Upper lobe of left lung (tissue), 4 donors: Measurements from ENCODE around the gene ARSD.

Source experiments
- POLR2A ChIP-seq, 4 donors: fragments of 450-650 bp; IDR thresholded peaks; one replicate each; pipeline ENCODE4 v1.5.1; 2016 to 2017; ENCODE audit warnings: antibody characterized with exemption in 4 of 4, mild to moderate bottlenecking in 2 of 4
- POLR2AphosphoS5 ChIP-seq, 2 donors: sonication (generic); formaldehyde crosslinking; IDR thresholded peaks; one replicate each; pipeline ENCODE4 v1.5.1; 2017; ENCODE audit warnings: antibody characterized with exemption in 2 of 2
- TF ChIP-seq, protein P1 (sequence below), 6 experiments: fragments of 450-650 bp in 4 of 6; fragments of 200-600 bp in 2 of 6; sonication (generic) in 2 of 6; IDR thresholded peaks; one replicate each; pipeline ENCODE4 v1.5.1; 2016 to 2019; ENCODE audit warnings: antibody characterized with exemption in 6 of 6

DNA sequence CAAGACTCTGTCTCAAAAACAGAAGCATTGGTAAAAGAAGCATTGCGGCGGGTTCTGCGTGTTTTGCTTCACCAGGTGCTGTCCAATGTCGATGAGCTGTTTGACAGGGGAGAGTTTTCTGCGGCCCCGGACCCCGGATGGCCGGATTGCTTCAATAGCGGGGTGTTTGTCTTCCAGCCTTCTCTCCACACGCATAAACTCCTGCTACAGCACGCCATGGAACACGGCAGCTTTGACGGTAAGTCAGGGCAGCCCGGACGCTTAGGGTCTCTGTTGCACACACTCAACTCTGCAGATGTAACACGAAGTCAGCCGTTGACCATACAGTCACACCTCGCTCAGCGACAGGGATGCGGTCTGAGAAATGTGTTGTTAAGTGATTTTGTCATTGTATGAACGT lies 74.2 kb downstream of the ARSD start:
- TF ChIP-seq, protein P1, sequence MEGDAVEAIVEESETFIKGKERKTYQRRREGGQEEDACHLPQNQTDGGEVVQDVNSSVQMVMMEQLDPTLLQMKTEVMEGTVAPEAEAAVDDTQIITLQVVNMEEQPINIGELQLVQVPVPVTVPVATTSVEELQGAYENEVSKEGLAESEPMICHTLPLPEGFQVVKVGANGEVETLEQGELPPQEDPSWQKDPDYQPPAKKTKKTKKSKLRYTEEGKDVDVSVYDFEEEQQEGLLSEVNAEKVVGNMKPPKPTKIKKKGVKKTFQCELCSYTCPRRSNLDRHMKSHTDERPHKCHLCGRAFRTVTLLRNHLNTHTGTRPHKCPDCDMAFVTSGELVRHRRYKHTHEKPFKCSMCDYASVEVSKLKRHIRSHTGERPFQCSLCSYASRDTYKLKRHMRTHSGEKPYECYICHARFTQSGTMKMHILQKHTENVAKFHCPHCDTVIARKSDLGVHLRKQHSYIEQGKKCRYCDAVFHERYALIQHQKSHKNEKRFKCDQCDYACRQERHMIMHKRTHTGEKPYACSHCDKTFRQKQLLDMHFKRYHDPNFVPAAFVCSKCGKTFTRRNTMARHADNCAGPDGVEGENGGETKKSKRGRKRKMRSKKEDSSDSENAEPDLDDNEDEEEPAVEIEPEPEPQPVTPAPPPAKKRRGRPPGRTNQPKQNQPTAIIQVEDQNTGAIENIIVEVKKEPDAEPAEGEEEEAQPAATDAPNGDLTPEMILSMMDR (IDR thresholded peaks at IDR 0.05) = no peak
- no peak for TF ChIP-seq POLR2AphosphoS5 (IDR thresholded peaks at IDR 0.05)
- no peak for TF ChIP-seq POLR2A (IDR thresholded peaks at IDR 0.05)
